Measurements from ENCODE around the gene SORCS2. TPM values are rescaled to one million over a fixed set of nuclear protein-coding genes. Genes with fewer than 3 reads are reported as not detected.

SORCS2 gene
- total RNA-seq, 4 donors from 2014 or later: 0.53 to 9.9 (median 0.90) TPM

GRCh38 chr4:7392438-7393421 is 200.4 kb downstream of the SORCS2 start:
- no peak for TF ChIP-seq POLR2A (IDR thresholded peaks at IDR 0.05)
- TF ChIP-seq CTCF (IDR thresholded peaks at IDR 0.05): no peak
- no peaks in the 10 kb centered on the region for H3K9me3 ChIP-seq
- H3K36me3 ChIP-seq: no peaks in the 10 kb centered on the region
- no peak overlapping the region for H3K4me3 ChIP-seq
- no peaks in the 10 kb centered on the region for H3K27me3 ChIP-seq
- H3K27ac ChIP-seq: no peak overlapping the region
- DNase-seq: peak in 2 of 3 donors; percentile 43
- H3K4me1 ChIP-seq: no peaks in the 10 kb centered on the region

- H3K27ac ChIP-seq: no peak overlapping the region
- TF ChIP-seq CTCF (IDR thresholded peaks at IDR 0.05) (no peak), POLR2A (IDR thresholded peaks at IDR 0.05) (no peak)
- no peaks in the 10 kb centered on the region for H3K36me3 ChIP-seq
- H3K9me3 ChIP-seq: no peaks in the 10 kb centered on the region
- H3K4me3 ChIP-seq: no peak overlapping the region
- DNase-seq: peak in 2 of 3 donors; percentile 23
- H3K27me3 ChIP-seq: no peaks in the 10 kb centered on the region
- H3K4me1 ChIP-seq: no peaks in the 10 kb centered on the region
These were observed 201.6 kb downstream of the SORCS2 start for GRCh38 chr4:7393601-7394575.

- no peak overlapping the region for H3K27ac ChIP-seq
- no peaks in the 10 kb centered on the region for H3K27me3 ChIP-seq
- H3K36me3 ChIP-seq: no peaks in the 10 kb centered on the region
- no peaks in the 10 kb centered on the region for H3K4me1 ChIP-seq
- TF ChIP-seq CTCF (IDR thresholded peaks at IDR 0.05) (no peak), POLR2A (IDR thresholded peaks at IDR 0.05) (no peak)
- DNase-seq: peak; percentile 7 to 35 (median 23)
- H3K4me3 ChIP-seq: no peak overlapping the region
- no peaks in the 10 kb centered on the region for H3K9me3 ChIP-seq
These were observed 202.5 kb downstream of the SORCS2 start for GRCh38 chr4:7394681-7395451.

- TF ChIP-seq CTCF (IDR thresholded peaks at IDR 0.05) (no peak), POLR2A (IDR thresholded peaks at IDR 0.05) (no peak)
- no peaks in the 10 kb centered on the region for H3K36me3 ChIP-seq
- H3K9me3 ChIP-seq: no peaks in the 10 kb centered on the region
- peak in 2 of 3 donors; percentile 1 to 23 for DNase-seq
- H3K27me3 ChIP-seq: no peaks in the 10 kb centered on the region
- H3K27ac ChIP-seq: no peak overlapping the region
- no peaks in the 10 kb centered on the region for H3K4me1 ChIP-seq
- H3K4me3 ChIP-seq: no peak overlapping the region
These were observed 203.3 kb downstream of the SORCS2 start for GRCh38 chr4:7395645-7396044.

Data from Peyer's patch (tissue), 4 donors.